GM21526 (cell line): Measurements from ENCODE around the gene ZC3H4.

Source experiments
- ATAC-seq: cut with Tn5 transposase; IDR thresholded peaks from one replicate; pipeline ENCODE4 v1.9.1; 2021; ENCODE audit warnings: moderate library complexity; ENCODE audit not compliant: unreplicated experiment, low FRiP score

ZC3H4 gene

DNA sequence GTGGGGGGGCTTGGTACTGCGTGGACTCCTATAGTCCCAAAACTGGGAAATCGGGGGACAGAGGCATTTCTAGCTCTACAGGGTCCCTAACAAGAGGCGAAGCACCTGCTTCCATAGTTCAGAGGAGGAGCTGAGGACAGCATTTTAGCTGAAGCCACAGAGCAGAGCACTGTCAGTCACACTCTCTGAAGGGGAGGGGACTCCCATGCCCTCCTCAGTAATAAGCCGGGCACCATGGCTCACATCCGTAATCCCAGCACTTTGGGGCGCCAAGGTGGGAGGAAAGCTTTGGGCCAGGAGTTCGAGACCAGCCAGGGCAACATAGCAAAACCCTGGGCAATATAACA lies 90.2 kb downstream of the ZC3H4 start:
- no peak for ATAC-seq

DNA sequence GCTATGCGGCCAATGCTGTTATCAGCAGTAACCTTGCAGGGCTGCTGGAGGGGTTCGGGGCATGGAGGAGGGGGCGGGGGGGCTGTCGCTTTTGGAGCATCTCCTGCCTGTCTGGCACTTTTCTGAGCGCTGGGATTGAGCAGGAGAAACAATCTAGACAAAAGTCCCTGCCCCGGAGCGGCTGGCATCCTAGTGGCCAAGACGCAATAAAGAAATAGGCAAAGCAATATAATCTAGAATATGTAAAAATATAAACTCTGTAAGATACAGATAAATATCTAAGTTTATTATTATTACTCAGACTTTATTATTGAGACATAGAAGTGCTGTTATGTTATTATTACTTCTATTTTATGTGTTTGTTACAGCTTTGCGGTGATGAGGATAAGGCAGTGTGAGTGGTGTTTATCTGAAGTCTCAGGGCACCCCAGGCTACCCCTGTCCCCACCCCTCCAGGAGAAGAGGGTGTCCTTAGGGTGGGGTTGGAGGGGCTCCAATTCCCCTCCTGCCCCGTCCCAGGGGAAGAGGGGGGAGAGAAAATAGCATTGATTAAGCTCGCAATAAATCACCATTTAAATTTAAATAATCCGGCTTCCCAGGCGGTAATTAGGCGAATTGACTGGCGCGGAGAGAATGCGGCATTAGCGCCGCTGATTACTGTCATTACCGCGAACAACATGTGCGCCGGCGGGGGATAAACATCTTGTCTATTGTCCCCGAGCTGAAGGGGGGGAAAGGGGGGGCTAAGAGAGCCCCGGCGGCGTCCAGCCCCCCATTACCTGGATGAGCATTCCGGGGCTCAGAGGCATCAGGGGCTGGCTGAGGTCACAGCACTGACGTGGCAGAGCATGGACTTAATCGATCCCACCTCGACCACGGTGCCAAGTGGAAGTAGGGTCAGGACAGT lies 90.8 kb downstream of the ZC3H4 start:
- ATAC-seq = no peak

DNA sequence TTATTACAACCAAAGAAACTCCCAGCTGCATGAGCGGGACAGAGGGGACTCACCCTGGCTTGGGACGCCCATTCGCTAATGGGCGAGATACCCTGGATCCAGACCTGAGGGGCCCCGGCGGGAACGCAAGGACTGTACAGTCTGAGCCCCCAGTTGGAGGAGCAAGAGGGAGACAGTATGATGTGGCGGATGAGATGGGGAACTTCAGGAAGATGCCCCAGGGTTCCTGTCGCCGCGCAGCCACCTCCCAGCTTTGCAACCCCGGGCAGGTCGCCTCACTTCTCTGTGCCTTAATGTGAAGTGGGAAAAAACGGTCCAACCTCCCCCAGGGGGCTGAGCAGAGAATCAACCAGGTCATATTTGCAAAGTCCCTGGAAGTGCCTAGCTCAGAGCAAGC lies 91.4 kb downstream of the ZC3H4 start:
- ATAC-seq = no peak

DNA sequence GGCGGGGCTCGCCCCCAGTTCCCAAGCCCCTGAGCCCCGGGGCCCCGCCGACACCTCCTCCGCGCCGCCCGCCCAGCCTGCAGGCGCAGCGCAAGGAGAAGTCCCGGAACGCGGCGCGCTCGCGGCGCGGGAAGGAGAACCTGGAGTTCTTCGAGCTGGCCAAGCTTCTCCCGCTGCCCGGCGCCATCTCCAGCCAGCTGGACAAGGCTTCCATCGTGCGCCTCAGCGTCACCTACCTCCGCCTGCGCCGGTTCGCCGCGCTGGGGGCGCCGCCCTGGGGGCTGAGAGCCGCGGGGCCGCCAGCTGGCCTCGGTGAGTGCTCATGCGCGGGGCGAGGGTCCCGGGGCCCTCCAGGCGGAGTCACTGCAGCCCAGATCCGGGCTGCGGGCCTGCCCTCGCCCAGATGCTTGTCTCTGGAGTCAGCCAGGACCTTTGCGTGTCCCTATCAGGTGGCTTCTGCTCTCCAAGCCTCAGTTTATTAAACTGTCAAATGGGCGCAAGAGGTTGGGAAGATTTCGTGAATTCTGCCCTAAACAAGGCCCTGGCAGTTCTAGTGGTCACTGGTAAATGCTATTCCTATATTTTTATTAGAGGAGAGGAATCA lies 91.9 kb downstream of the ZC3H4 start:
- no peak for ATAC-seq

DNA sequence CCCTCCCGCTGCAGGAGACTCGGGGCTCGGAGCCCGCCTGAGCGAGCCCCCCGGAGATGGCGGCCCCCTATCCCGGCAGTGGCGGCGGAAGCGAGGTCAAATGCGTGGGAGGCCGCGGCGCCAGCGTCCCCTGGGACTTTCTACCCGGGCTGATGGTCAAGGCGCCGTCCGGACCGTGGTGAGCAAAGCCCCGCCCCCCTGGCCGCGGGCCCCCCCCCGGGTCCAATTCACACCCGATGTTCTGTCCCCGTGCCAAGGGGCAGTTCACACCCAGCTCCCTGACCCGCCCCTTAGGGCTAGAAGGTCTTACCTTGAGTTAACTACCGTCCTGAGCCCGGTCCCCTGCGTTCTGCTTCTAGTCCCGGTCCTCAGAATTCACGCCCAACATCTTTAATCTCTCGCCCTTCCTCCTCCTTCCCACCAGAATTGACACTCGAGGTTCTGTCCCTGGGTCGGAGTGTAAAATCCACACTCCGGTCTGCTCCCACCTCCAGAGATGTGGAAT lies 92.5 kb downstream of the ZC3H4 start:
- no peak for ATAC-seq

DNA sequence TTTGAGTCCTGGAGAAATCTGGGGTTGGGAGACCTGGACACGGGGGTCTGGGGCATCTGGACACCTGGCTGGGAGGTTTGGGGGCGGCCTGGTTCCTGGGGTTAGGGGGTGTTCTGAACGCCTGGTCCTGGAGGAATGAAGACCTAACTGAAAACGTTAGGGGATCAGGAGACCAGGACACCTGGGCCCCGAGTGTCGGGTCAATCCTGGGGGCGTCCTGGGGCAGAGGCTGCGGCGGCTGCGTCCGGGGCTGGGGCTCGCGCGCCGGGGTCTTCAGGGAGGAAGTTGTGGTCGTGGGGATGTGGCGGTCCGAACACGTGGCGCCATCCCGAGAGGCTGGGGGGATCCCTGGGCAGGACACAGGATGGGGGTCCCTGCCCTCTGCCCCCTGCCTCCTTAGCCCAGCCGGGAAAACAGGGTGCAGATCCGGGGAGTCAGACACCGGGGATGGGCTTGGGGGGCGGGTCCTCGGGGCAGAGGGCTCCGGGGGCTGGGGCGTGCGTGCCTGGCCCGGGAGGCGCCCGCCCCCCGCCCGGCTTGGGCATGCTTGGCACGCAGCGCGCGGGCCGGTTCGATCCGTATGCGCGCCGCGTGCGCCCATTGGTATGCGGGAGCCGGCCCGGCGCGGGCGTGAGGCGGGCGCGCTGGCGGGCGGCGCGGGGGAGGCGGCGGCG lies 93.3 kb downstream of the ZC3H4 start:
- no peak for ATAC-seq

DNA sequence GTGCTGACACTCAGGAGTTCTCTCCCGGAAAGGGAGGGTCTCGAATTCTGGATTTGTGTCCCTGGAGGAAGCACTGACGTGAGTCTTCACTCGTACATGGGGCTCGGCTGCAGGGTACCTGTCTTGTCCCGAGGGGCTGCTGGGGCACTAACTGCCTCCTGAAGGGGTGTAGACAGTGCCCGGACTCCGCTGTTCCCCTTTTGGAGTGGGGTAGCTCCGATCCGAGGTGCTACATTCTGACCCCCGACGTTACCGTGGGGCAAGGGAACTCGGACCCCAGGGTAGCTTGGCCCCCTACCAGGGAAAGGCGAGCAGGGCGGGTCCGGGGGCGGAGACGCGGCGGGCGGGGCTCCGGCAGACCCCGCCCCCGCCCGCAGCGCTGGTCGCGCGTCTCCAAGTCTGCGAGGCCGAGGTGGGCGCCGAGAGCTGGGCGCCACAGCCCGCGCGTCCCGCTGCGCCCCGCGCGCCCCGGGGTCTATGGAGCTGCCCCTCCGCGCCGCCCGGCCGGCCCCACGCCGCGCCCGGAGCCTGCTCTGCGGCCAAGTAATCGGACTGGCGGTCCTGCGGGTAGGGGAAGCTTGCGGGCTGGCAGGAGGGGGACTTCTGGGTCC lies 94.0 kb downstream of the ZC3H4 start, which contains the start of gene NPAS1:
NPAS1 (plus strand) TSS at position 407 of the 611 bp plus-strand sequence. CDS start 1,211 bp downstream, outside the sequence.
- no peak for ATAC-seq

DNA sequence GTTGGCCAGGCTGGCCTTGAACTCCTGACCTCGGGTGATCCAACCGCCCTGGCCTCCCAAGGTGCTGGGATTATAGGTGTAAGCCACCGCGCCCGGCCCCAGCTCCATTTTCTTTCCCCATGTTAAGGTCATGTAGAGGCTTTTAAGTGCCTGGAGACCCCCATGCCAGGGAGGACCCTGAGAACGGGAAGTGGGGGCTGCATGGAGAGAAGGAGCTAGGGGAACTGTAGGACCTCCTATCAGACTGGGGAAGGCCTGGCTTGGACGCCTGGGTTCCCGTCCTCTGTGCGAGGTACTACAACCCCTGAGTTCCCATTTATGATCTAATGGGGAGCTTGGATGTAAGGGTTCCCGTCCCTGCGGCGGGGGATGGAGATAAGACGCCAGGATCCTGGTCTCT lies 94.7 kb downstream of the ZC3H4 start:
- ATAC-seq = no peak
